IMR-90 (cell line): Measurements from ENCODE around the gene MACO1. TPM values are rescaled to one million over a fixed set of nuclear protein-coding genes. Genes with fewer than 3 reads are reported as not detected.

ENCODE experiments used
- ATAC-seq: fragments of 200-7000 bp; cut with Tn5 transposase; 2 replicates; pipeline ENCODE4 v1.9.1; 2020; ENCODE audit warnings: low read depth, mild to moderate bottlenecking, moderate library complexity
- BruUV-seq: library from RNA; stranded (reverse); fragments of 400-500 nt; replicated peaks from 2 replicates; lab custom pipeline; 2021; lab: Mats Ljungman, UMichigan
- CTCF ChIA-PET: fragments of 300-600 bp; formaldehyde crosslinking; extraction: SDS; loops from one replicate; lab custom pipeline; 2021; ENCODE audit warnings: antibody characterized with exemption; lab: Yijun Ruan, JAX
- POLR2A ChIA-PET: fragments of 300-600 bp; sonication (Branson Sonifier 250); formaldehyde crosslinking; loops from one replicate; lab custom pipeline; 2022; ENCODE audit warnings: antibody characterized with exemption; ENCODE audit not compliant: unreplicated experiment; lab: Charles Lee
- DNase-seq: peaks from one replicate; pipeline ENCODE4 v3.0.0; 2013
- H2AFZ ChIP-seq: replicated peaks from 2 replicates; pipeline ENCODE3; 2013; ENCODE audit warnings: low read length, mild to moderate bottlenecking; ENCODE audit not compliant: poor library complexity
- H2AK5ac ChIP-seq: 2 replicates; pipeline ENCODE4 v1.6.1; 2013; ENCODE audit warnings: low read depth, low read length, inconsistent platforms
- H2AK9ac ChIP-seq: replicated peaks from 2 replicates; pipeline ENCODE3; 2013; ENCODE audit warnings: mild to moderate bottlenecking, low read depth, low read length, moderate library complexity; ENCODE audit not compliant: poor library complexity
- H2BK120ac ChIP-seq: 2 replicates; pipeline ENCODE4 v1.6.1; 2013; ENCODE audit warnings: low read depth, low read length, inconsistent platforms
- H2BK15ac ChIP-seq: 3 replicates; pipeline ENCODE4 v1.6.1; 2013; ENCODE audit warnings: low read depth, low read length, inconsistent platforms
- H2BK20ac ChIP-seq: 2 replicates; pipeline ENCODE4 v1.6.1; 2013; ENCODE audit warnings: low read depth, mild to moderate bottlenecking, inconsistent platforms, low read length, moderate library complexity
- H2BK5ac ChIP-seq: 2 replicates; pipeline ENCODE4 v1.6.1; 2013; ENCODE audit warnings: mild to moderate bottlenecking, low read depth, low read length, inconsistent platforms; ENCODE audit not compliant: poor library complexity, severe bottlenecking
- H3K14ac ChIP-seq: replicated peaks from 2 replicates; pipeline ENCODE4 v1.6.1; 2013; ENCODE audit warnings: low read depth, low read length, inconsistent platforms
- H3K18ac ChIP-seq: 2 replicates; pipeline ENCODE4 v1.6.1; 2013; ENCODE audit warnings: low read depth, low read length, control low read depth
- H3K23ac ChIP-seq: 2 replicates; pipeline ENCODE4 v1.6.1; 2013; ENCODE audit warnings: low read depth, low read length, inconsistent platforms
- H3K27ac ChIP-seq: 2 replicates; pipeline ENCODE4 v1.5.1; 2013; ENCODE audit warnings: mild to moderate bottlenecking, control low read depth, low read length; ENCODE audit not compliant: insufficient read depth
- H3K27me3 ChIP-seq: 2 replicates; pipeline ENCODE4 v1.6.1; 2013; ENCODE audit warnings: low read length; ENCODE audit not compliant: control insufficient read depth, insufficient read depth
- H3K36me3 ChIP-seq: 2 replicates; pipeline ENCODE4 v1.6.1; 2013; ENCODE audit warnings: low read length, mixed read lengths; ENCODE audit not compliant: control insufficient read depth, insufficient read depth
- H3K4ac ChIP-seq: 2 replicates; pipeline ENCODE4 v1.6.1; 2013; ENCODE audit warnings: low read depth, low read length, inconsistent platforms
- H3K4me1 ChIP-seq: 2 replicates; pipeline ENCODE4 v1.6.1; 2013; ENCODE audit warnings: low read length, mixed read lengths; ENCODE audit not compliant: control insufficient read depth, insufficient read depth
- H3K4me2 ChIP-seq: 2 replicates; pipeline ENCODE4 v1.6.1; 2013; ENCODE audit warnings: low read depth, mild to moderate bottlenecking, control low read depth, low read length, moderate library complexity
- H3K4me3 ChIP-seq: 2 replicates; pipeline ENCODE4 v1.5.1; 2013; ENCODE audit warnings: low read depth, mild to moderate bottlenecking, control low read depth, low read length, moderate library complexity; ENCODE audit not compliant: insufficient read depth
- H3K56ac ChIP-seq: 2 replicates; pipeline ENCODE4 v1.6.1; 2013; ENCODE audit warnings: low read length, inconsistent platforms; ENCODE audit not compliant: insufficient read depth; ENCODE audit errors: extremely low read depth
- H3K79me1 ChIP-seq, 2 experiments: 2 replicates each; pipeline ENCODE4 v1.6.1; 2013; ENCODE audit warnings: low read length in 2 of 2, inconsistent platforms in 1 of 2, low read depth in 1 of 2
- H3K9ac ChIP-seq: 2 replicates; pipeline ENCODE4 v1.6.1; 2013; ENCODE audit warnings: low read depth, low read length, control low read depth
- H3K9me1 ChIP-seq: 2 replicates; pipeline ENCODE4 v1.6.1; 2013; ENCODE audit warnings: low read length, inconsistent platforms; ENCODE audit not compliant: insufficient read depth
- H3K9me3 ChIP-seq: 2 replicates; pipeline ENCODE4 v1.6.1; 2013; ENCODE audit warnings: low read length; ENCODE audit not compliant: control insufficient read depth, insufficient read depth
- H4K20me1 ChIP-seq: 2 replicates; pipeline ENCODE4 v1.6.1; 2013; ENCODE audit warnings: low read length, inconsistent platforms; ENCODE audit not compliant: insufficient read depth
- H4K5ac ChIP-seq: 2 replicates; pipeline ENCODE4 v1.6.1; 2013; ENCODE audit warnings: mild to moderate bottlenecking, low read depth, low read length, control low read depth
- H4K8ac ChIP-seq, 2 experiments: 2 replicates each; pipeline ENCODE4 v1.6.1; 2013; ENCODE audit warnings: low read depth in 2 of 2, low read length in 2 of 2, control low read depth in 1 of 2, inconsistent platforms in 1 of 2
- H4K91ac ChIP-seq: 2 replicates; pipeline ENCODE4 v1.6.1; 2013; ENCODE audit warnings: low read depth, low read length, inconsistent platforms; ENCODE audit not compliant: insufficient read depth
- BHLHE40 ChIP-seq: fragments of 150-350 bp; IDR thresholded peaks from 2 replicates; pipeline ENCODE4 v1.6.1; 2016; ENCODE audit warnings: mild to moderate bottlenecking, low read depth, low read length
- CEBPB ChIP-seq: IDR thresholded peaks from 2 replicates; pipeline ENCODE4 v1.6.1; 2012; ENCODE audit warnings: low read depth, low read length, improper control_type of control experiment
- CHD1 ChIP-seq: IDR thresholded peaks from 2 replicates; pipeline ENCODE4 v1.6.1; 2012; ENCODE audit warnings: low read depth, low read length, improper control_type of control experiment
- CTCF ChIP-seq: conservative IDR thresholded peaks from 2 replicates; pipeline ENCODE4 v1.5.1; 2012; ENCODE audit warnings: mild to moderate bottlenecking, low read depth, low read length, improper control_type of control experiment
- ELK1 ChIP-seq: fragments of 150-350 bp; IDR thresholded peaks from 2 replicates; pipeline ENCODE4 v1.6.1; 2016; ENCODE audit warnings: low read depth, mild to moderate bottlenecking, low read length, moderate library complexity, borderline replicate concordance
- MXI1 ChIP-seq: IDR thresholded peaks from 2 replicates; pipeline ENCODE4 v1.6.1; 2012; ENCODE audit warnings: low read depth, mild to moderate bottlenecking, low read length, moderate library complexity, borderline replicate concordance
- RAD21 ChIP-seq: IDR thresholded peaks from 2 replicates; pipeline ENCODE4 v1.6.1; 2012; ENCODE audit warnings: low read length, improper control_type of control experiment
- USF2 ChIP-seq: fragments of 150-350 bp; IDR thresholded peaks from 2 replicates; pipeline ENCODE4 v1.6.1; 2017; ENCODE audit warnings: mild to moderate bottlenecking, antibody characterized with exemption, low read length, low read depth
- WGBS, 2 experiments: methylation state at CpG; one replicate each; pipeline versions ENCODE4 v1.1.5 to v1.1.7; 2013; ENCODE audit warnings: missing lambda C conversion rate in 2 of 2; ENCODE audit not compliant: insufficient read length in 1 of 2; ENCODE audit errors: extremely low coverage in 2 of 2; 5-methylcytosine and 5-hydroxymethylcytosine counted together
- dilution Hi-C: fragments of 300-500 bp; cut with HindIII; formaldehyde crosslinking; loops from one replicate; pipeline ENCODE4 v1.14.3; 2018; ENCODE audit warnings: low sequenced_read_pairs; ENCODE audit not compliant: unreplicated experiment
- in situ Hi-C: fragments of 300-500 bp; cut with MboI; formaldehyde crosslinking; loops from 3 replicates; pipeline ENCODE4 v1.14.3; 2019; ENCODE audit warnings: low sequenced_read_pairs, inconsistent platforms, mixed read lengths
- intact Hi-C: fragments of 100-400 bp; cut with micrococcal nuclease; formaldehyde crosslinking; loops from 2 replicates; pipeline ENCODE4 v1.10.0; 2022
- polyA plus RNA-seq, 3 experiments: library from polyadenylated mRNA; depleted of rRNA; stranded (reverse); fragments of >200 nt; gene quantifications; 2 replicates each; pipeline ENCODE4 v1.2.3, GENCODE V29; 2012; ENCODE audit warnings: low replicate concordance in 1 of 3
- total RNA-seq: library from RNA; depleted of rRNA; stranded (reverse); fragments of >200 nt; gene quantifications from 2 replicates; pipeline ENCODE4 v1.2.3, GENCODE V29; 2012

Gene MACO1
- total and polyA plus RNA-seq, 2 of the 4 experiments (the other 2 are of a cell fraction), result 6.8 to 12.7 TPM

GRCh38 chr1:25435397-25436108, 4.9 kb downstream of the MACO1 start:
- no peak overlapping the region for H2AK9ac ChIP-seq
- no CpG with 5 or more reads among the region's 4 CpGs for WGBS, 2 experiments
- no peak overlapping the region for H2AK5ac ChIP-seq
- no peak overlapping the region for H2AFZ ChIP-seq
- BruUV-seq, result no TSS peak
- no peak overlapping the region for H2BK20ac ChIP-seq
- H3K9me1 ChIP-seq, result peaks cover 2% of the 10 kb centered on the region
- H3K9ac ChIP-seq, result no peak overlapping the region
- H2BK5ac ChIP-seq, result no peak overlapping the region
- ATAC-seq (no peak), DNase-seq (no peak)
- no peak overlapping the region; the same call in 1 of the 2 replicates for H3K4me3 ChIP-seq
- no peak overlapping the region for H2BK120ac ChIP-seq
- peak overlapping the region; percentile 76 for H3K4me2 ChIP-seq
- H3K4ac ChIP-seq, result no peak overlapping the region
- H3K36me3 ChIP-seq, result peaks cover 2% of the 10 kb centered on the region; the same call in 1 of the 2 replicates
- no peak overlapping the region for H2BK15ac ChIP-seq
- CTCF ChIA-PET, result no interaction called here
- H3K79me1 ChIP-seq, result peaks cover 33 to 66% of the 10 kb centered on the region in 2 experiments
- H3K27me3 ChIP-seq, result no peaks in the 10 kb centered on the region
- intact Hi-C loops (loop anchor here (10.0 kb wide), 1 partner anchor 49 kb away; no protein-coding TSS in a partner anchor), dilution Hi-C loops (no loop called here), in situ Hi-C loops (no loop called here)
- H3K4me1 ChIP-seq, result peaks cover 11% of the 10 kb centered on the region
- no peak overlapping the region for H3K27ac ChIP-seq
- no peaks in the 10 kb centered on the region for H3K9me3 ChIP-seq
- no peak overlapping the region for H4K91ac ChIP-seq
- no peak overlapping the region; the same call in 1 of the 2 replicates for H4K5ac ChIP-seq
- no peak overlapping the region for H4K8ac ChIP-seq
- H3K56ac ChIP-seq, result no peak overlapping the region
- POLR2A ChIA-PET, result no interaction called here
- TF ChIP-seq BHLHE40 (no peak), RAD21 (no peak), ELK1 (no peak), CEBPB (peak; percentile 63), CHD1 (no peak), MXI1 (no peak), USF2 (no peak), CTCF (no peak)
- no peak overlapping the region for H3K14ac ChIP-seq
- no peak overlapping the region for H3K23ac ChIP-seq
- H3K18ac ChIP-seq, result no peak overlapping the region; the same call in 1 of the 2 replicates
- H4K20me1 ChIP-seq, result peaks cover 36% of the 10 kb centered on the region; the same call in 1 of the 2 replicates
